Measurements from ENCODE around the gene PAK6.

PAK6 gene

DNA sequence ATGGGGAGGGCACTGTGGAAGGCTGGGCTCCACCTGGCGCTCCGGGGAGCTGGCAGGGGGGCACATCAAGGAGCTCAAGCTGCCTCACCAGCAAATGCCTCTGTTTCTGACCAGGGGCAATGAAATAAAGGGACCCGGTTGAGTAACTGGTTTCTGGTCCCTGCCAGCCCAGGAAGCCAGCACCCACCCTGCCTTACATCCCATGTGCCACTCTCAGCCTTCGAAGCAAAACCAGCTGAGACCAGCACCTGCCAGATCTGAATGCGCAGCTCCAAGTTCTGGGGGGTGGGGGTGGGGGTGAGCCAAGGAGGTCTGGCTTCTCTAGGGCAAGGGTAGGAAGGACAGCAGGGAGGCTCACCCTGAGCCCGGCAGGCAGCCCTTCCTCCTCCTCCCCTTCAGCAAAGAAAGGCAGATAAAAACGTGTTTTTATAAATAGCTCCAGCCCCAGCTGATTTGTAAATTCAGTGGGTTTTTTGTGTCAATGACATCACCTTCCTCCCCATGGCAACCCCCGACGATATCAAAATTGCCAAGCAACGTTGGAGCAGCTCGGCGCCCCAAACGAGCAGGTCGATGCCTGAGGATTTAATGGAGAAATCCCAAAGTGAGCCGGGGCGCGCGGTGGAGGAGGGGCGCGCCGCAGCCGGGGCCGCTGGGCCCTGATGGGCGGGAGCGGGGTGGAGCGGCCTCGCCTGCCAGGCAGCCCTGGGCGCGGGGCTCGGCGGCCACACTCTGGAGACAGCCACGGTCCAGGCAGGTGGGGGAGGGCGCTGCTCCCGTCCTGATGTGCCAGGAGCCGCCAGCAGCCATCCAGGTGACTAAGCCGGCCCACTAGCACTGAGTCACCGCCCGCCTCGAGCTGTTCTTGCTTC is at the start of gene PAK6:
Gene PAK6, plus strand, starts transcription at position 532 of the 872 bp plus-strand sequence. CDS start 25,723 bp downstream, outside the sequence.
- DNase-seq (ENCODE audit: low read depth) = peak; percentile 24

DNA sequence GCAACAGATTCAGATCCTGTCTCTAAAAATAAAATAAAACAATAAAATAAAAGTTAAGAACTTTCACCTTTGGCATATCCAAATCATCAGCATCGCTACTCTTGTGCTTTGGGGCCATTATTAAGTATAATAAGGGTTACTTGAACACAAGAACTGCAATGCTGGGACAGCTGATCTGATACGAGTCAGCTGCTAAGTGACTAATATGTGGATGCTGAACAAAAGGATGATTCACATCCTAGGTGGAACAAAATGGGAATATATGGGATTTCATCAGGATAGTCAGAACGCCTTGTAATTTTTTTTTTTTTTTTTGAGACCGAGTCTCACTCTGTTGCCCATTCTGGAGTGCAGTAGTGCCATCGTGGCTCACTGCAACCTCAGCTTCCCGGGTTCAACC is 48.3 kb upstream of the PAK6 start:
- DNase-seq (ENCODE audit: low read depth) = no peak

DNA sequence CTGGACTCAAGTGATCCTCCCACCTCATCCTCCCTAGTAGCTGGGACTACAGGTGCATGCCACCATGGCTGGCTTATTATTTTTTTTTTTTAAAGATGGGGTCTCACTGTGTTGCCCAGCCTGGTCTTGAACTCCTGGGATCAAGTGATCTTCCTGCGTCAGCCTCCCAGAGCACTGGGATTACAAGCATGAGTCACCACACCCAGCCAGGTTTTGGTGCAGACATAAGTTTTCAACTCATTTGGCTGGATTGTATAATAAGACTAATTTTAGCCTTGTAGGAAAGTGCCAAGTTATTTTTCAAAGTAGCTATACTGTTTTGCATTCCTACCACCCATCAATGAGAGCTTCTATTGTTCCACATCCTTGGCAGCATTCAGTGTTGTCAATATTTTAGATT is 45.9 kb upstream of the PAK6 start:
- no peak for DNase-seq (ENCODE audit: low read depth)

DNA sequence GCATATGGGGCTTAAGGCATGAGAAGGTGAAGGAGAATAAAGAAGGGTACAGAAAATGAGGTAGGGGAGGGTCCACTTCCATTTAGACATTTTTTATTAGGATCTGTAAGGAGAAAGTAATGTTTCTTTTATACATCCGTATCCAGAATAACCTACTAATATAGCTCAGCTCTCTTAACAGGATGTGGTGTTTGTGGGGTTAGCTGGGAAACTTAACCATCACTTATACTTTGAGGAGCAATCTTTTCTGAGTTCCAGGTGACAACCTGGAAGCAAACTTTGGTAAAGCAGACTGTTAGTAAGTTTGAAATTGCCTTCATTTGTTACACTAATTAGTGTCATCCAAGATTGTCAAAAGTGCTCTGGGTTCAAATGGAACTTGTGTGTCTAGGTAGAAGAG is 41.4 kb upstream of the PAK6 start:
- DNase-seq (ENCODE audit: low read depth) = no peak

DNA sequence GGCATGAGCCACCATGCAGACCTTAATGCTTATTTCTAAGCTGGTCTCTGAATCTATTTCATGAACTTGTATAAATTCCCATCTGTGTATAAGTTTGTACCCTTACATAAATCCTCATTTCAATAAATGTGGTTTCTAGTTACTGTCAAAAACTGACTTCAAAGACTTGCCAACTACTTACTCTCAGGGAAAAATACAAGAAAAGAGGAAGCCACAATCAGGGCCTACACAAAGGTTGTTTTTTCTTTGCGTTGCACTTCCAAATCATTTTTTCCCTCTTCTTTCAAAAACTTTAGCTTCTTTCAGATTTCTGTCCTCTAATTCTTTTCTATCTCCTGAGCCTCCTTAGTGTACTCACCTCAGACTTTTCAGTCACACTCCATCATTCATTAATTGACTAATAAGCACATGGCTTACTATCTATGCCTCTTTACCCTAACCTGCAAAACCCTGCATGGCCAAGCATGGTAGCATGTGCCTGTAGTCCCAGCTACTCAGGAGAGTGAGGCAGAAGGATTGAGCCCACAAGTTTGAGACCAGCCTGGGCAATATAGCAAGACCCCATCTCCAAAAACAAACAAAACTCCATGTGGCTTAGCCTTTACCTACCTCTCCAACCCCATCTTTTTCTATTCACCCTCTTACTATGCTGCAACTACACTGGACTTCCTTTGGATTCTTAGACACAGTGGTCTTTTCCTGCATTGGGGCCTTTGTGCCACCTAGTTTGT is 40.3 kb upstream of the PAK6 start:
- DNase-seq (ENCODE audit: low read depth) = no peak

DNA sequence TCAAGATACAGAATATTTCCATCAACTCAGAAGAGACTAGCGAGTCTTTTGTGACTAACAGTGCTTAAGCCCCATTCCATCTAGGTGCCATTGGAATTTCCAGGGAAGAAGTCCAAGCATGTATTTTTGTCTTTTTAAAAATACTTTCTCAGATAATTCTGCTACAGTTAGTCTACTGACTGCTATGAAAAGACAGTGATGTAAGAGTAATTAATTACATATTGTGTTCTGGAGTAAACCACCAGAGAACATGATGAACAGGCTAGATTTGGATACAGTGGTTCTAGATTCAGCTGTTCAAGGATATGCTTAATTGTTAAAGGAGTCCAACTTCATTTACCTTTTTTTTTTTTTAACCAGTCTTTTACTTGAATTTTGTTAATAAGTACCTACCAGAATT is 34.8 kb upstream of the PAK6 start:
- no peak for DNase-seq (ENCODE audit: low read depth)

DNA sequence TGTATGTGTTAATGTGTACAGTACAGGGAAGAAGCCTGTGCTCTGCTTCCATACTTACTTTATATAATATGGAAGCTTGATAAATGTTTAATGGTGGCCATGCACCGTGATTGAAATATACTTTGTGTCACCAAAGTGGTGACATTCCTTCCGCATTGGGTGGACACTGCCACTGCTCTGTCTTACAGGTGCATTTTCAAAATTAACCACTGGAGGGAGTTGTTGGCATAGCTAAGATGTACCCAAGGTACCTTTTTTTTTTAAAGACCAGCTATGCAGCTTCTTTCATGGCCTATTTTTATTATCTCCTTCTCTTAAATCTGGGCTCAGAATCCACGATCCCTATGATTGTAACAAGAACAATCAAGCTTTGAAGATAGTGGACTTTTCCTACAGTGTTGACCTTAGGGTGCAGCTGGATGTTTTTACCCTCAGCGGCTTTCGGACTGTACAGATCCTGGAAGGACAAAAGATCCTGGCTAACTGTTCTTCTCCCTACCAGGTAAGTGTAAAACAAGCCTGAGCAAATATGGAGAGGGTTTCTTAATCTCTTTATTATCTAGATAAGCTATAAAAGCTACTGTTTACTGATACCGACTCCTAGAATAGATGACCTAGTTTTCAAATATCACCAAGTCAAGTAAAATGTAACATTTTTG is 21.6 kb upstream of the PAK6 start:
- peak; percentile 28 for DNase-seq (ENCODE audit: low read depth)

DNA sequence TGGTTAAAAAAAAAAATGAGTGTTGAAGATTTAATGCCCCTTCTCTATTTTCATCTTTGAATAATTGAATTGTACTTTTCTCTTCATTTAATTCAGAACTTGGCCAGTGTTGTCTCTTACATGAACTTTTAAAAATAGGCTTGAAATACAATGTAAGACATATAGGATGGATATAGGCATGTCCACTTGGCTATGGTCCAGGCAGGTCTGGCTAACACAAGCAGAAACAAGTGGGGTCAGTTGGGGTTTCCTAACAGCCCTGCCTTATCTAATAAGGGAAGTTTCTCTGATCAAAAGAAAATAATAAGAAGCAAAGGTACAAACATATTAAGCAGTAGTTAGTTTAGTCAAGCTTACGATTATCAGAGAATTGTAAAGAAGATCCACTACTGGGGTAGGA is 19.1 kb upstream of the PAK6 start:
- DNase-seq (ENCODE audit: low read depth) = no peak

DNA sequence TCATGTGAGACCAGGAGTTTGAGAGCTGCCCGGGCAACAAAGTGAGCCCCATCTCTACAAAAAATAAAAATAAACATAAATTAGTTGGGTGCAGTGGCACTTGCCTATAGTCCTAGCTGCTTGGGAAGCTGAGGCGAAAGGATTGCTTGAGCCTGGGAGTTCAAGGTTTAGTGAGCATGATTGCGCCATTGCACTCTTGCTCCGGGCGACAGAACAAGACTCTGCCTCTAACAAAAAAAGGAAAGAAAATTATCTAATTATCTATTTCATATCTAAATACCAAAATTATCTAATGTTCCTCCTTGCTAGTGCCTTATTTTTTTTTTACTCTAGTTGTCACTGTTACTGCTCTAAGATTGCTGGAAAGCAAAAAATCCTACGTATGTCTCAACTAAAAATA is 16.7 kb upstream of the PAK6 start:
- no peak for DNase-seq (ENCODE audit: low read depth)

DNA sequence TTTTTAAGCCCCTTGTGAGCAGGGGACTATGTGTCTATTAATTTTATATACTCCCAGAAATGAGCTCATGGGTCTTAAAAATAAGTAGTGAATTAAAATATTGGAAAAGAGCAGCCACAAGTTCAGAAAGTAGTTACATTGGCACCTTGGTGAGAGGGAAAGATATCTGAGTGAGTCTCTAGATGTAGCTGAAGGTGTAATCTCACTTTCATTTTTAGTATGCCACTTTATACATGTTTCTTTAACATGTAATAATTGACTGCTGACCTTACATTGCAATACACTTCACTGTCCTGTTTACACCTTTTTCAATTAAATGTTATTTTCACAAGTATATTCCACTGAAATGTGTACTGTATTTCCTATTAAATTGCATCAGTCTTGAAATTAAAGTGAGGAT is 12.1 kb upstream of the PAK6 start:
- DNase-seq (ENCODE audit: low read depth) = no peak

DNA sequence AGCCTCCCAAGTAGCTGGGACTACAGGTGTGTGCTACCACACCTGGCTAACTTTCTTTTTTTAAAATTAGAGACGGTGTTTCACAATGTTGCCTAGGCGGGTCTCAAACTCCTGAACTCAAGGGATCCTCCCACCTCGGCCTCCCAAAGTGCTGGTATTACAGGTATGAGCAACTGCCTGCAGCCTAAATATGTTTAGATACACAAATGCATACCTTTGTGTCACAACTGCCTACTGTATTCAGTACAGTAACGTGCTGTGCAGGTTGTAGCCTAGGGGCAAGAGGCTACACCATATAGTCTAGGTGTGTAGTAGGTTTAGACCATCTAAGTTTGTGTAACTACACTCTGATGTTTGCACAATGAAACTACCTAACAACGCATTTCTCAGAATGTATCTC is 9.5 kb upstream of the PAK6 start:
- no peak for DNase-seq (ENCODE audit: low read depth)

DNA sequence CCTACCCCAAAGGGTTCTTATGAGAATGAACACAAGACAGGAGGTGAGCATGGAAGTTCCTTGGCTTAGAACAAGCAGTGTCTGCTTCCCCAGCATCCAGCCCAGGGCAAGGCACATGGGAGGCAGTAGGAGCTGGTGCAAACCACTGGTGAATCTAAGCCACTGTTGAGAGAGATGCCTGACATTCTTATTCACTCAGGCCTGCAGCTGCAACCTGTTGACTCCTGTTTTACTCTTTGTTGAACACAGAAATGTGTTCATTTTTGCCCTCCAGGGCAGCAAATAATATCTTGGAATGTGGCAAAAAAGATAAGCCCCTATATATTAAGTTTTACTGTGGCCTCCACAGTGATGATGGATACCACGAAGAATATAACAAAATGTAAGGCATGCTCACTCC is 8.9 kb upstream of the PAK6 start:
- DNase-seq (ENCODE audit: low read depth) = no peak

DNA sequence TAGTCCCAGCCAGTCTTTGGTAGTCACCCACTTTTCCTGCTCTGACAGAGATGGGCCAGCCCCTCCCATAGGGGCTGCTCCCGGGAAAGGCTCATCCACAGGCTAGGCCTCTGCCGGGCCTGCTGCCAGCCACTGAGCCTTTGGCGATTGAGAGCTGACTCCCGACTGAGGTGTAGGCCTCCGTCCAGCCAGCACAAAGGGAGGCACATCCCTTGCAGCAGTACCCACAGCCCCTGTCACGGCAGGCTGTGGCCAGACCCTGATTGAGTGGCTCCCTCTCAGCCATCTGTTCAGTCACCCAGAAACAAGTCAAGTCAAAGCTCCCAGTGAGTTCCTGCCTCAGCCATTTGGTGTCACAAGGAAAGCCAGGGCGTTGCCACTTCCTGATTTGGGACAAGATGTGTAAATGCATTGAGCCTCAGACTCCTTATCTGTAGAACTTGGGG is 6.2 kb upstream of the PAK6 start:
- DNase-seq (ENCODE audit: low read depth) = no peak

DNA sequence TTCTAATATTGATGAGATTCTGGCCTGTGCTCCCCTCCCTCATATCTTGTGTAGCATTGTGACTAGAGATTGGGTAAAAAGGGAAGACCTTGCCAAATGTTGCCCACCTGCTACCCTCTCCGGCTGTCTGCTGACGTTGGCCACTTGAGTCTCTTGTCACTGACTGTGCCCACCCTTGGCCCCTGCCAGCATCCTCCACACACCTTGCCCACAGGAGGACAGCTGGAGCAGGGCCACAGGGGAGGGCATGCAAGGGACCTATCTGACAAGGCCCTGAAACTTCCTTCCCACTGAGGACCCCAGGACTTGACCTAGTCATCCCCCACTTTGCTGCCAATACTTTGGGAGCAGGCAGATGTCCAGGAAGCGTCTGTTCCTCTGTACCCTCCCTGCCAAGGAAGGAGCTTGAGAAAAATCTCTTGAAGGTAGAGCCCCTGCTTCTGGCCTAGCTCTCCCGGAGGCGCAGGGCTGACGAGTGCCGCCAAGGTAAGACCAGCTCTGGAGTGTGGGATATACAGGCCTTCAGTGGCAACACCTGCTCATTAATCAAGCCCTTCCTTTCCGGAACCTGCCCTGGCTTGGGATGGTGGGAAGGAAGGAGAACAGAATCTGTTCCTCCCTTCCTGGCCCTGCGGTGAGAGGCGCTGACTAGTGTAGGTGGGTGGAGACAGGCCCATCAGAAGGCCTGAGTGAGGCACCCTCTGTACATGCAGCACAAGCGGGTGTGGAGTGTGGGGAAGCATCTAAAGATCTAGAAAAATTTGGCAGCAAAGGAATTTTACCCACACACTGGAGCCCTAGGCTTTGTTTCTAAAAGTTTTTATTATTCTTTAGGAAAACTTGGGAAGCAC is 4.9 kb upstream of the PAK6 start:
- DNase-seq (ENCODE audit: low read depth) = no peak

DNA sequence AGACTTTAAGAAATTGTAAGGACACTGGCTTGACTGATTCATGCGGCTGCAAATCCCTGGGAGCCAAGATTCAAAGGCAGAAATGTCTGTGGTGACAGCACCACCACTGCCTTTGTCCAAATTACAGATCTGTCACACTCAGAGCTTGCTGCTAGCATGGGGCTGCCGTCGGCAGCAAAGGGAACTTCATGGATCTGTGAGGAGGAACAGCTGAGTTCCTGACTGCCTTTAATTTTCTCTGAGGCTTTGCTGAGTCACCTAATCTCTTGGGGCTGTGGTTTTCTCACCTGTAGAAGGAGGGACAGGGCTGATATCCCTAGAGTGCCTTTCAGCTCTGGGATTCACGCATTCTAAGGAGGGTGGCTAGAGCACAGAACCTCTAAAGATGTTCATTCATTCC is 4.1 kb upstream of the PAK6 start:
- DNase-seq (ENCODE audit: low read depth) = no peak

DNA sequence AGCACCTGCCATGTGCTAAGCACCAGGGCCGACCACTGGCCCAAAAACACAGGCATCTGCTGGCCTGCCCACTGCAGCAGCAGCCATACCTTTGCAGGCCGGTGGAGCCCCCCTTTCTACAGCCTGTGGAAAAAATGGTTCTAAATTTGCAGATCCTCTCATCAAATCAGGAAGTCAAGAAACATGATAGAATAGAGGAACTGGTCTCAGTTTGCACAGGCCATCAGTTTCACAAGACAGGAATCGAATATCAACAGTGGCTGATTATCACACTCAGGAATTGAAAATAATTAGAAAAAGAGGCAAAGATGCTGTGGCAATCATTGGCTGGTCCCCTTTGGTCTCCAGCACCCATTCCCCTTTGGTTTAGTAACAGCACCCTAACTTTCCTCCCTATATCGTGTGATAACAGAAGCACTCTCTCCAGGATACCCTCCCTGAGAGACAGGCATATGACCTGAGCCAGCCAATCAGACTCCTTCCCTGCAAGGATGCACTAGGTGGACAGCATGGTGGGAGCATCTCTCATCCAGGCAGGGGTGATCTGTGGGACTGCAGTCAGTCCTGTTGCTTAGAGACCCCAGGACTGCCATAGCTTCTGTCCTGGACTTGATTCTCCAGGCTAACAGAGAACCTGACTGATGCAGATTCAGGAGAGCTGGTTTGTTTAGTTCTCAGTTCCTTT is 3.5 kb upstream of the PAK6 start:
- DNase-seq (ENCODE audit: low read depth) = no peak

DNA sequence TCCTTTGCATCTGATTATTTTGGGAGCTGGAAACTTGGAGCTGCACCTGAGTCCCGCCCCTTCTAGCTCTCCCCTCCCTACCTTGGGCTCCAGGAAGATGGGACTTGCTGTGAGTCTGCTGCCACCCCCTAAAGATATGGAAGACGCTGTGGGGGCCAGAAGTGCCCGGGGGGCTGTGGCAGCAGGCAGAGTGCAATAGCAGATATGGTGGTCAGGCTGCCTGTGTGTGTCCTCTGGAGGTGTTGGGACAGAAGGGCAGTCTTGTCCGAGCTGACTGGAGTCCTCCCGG is 485 bp downstream of the PAK6 start:
- no peak for DNase-seq (ENCODE audit: low read depth)

DNA sequence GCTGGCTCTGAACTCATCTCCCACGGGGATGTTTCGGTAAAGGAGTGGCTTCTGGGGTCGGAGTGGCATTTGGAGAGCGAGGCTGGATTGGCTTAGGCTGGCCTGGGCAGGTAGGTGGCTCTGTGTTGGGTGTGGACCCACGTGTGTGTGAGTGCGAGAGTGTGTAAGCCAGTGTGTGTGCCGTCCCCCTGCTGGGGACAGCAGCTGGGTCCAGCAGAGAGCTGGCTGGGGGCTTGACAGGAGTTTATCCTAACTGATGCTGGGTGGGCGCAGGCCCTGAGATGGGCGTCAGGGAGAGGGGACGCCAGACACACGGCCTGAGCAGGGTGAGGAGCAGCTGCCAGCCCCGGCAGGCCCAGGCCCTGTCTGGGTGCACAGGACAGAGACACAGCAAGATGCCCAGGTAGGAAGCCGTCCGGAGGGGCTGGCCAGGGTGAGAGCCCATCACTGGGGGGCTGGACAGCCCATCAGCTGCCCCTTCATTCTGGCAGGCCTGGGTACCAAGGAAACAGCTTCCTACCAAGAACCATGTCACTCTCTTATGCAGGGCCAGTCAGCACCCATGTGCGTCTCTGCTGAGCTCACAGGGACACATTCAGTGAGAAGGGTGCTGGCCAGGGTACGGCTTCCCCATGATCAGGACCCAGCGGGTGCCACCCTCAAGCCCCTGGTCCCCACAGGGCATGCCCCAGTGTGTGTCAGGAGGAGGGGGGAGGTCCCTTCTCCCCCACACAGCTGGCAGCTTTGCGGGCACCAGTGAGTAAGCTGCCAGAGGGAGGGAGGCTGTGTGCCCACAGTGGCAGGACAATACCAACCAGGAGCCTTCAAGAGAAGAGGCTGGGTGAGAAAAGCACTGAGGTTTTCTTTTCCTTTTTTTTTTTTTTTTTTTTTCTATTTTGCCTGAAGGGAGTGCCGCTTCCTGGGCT is 1.1 kb downstream of the PAK6 start:
- DNase-seq (ENCODE audit: low read depth) = no peak

DNA sequence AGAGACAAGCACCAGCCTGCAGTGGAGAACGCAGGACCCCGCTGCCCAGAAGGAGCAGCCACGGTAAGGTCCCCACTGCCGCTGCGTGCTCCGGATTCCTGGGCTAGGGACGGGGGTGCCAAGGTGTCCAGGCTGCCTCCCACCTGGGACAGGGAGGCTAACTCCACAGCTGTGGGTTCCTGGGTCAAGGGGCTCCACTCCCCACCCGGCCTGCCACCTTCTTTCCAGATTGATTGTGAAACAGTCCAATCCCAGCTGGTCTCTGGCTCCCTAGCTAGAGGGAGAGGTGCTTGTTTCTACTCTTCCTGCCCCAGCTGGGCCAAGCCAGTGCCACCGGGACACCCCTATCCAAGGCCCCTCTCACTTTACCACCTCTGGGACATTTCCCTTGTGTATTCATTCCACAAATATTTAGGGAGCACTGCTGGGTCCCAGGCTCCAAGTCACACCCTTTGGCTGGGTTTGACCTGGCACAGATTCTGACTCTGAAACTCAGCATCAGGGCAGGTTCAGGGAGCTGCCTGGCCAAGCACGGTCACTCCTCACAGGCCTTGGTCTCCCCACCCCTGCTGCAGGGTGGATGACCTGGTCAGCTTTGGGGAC is 1.9 kb downstream of the PAK6 start:
- DNase-seq (ENCODE audit: low read depth) = no peak

Data from stimulated activated CD4-positive, alpha-beta T cell treated with anti-CD3 and anti-CD28 coated beads, Interleukin-2, amount 100 ng/mL, for 4 hours (primary cell).